H9 (cell line): ENCODE measurements around the gene IL17REL. TPM values are rescaled to one million over a fixed set of nuclear protein-coding genes. Genes with fewer than 3 reads are reported as not detected.

Experiments used
- DNase-seq: peaks from one replicate; pipeline ENCODE4 v3.0.0-alpha.2; 2017
- H2AFZ ChIP-seq: one replicate; pipeline ENCODE4 v1.6.1; 2013; ENCODE audit warnings: mild to moderate bottlenecking, low read length, control low read depth, moderate library complexity
- H2AK5ac ChIP-seq: 2 replicates; pipeline ENCODE4 v1.6.1; 2013; ENCODE audit warnings: low read length, control low read depth, mixed read lengths; ENCODE audit not compliant: insufficient read length
- H2BK120ac ChIP-seq: one replicate; pipeline ENCODE4 v1.6.1; 2013; ENCODE audit warnings: low read depth, mild to moderate bottlenecking, low read length, control low read depth, inconsistent platforms; ENCODE audit not compliant: poor library complexity, severe bottlenecking
- H2BK12ac ChIP-seq: 2 replicates; pipeline ENCODE4 v1.6.1; 2013; ENCODE audit warnings: low read length, control low read depth, mixed read lengths, low read depth; ENCODE audit not compliant: insufficient read length
- H2BK15ac ChIP-seq: 2 replicates; pipeline ENCODE4 v1.6.1; 2013; ENCODE audit warnings: low read depth, low read length, control low read depth
- H2BK20ac ChIP-seq: one replicate; pipeline ENCODE4 v1.6.1; 2013; ENCODE audit warnings: low read depth, mild to moderate bottlenecking, low read length, control low read depth, inconsistent platforms; ENCODE audit not compliant: poor library complexity, severe bottlenecking
- H2BK5ac ChIP-seq: 2 replicates; pipeline ENCODE4 v1.6.1; 2013; ENCODE audit warnings: low read length, control low read depth, mixed read lengths; ENCODE audit not compliant: insufficient read length
- H3K14ac ChIP-seq: 2 replicates; pipeline ENCODE4 v1.6.1; 2013; ENCODE audit warnings: low read length, control low read depth; ENCODE audit not compliant: insufficient read depth
- H3K18ac ChIP-seq: 2 replicates; pipeline ENCODE4 v1.6.1; 2013; ENCODE audit warnings: low read depth, mild to moderate bottlenecking, mixed read lengths, low read length, control low read depth; ENCODE audit not compliant: insufficient read length
- H3K23ac ChIP-seq: 2 replicates; pipeline ENCODE4 v1.6.1; 2013; ENCODE audit warnings: low read length, control low read depth, mixed read lengths, low read depth; ENCODE audit not compliant: insufficient read length
- H3K23me2 ChIP-seq: 2 replicates; pipeline ENCODE4 v1.6.1; 2013; ENCODE audit warnings: low read depth, mild to moderate bottlenecking, mixed read lengths, low read length, control low read depth; ENCODE audit not compliant: insufficient read length, poor library complexity, severe bottlenecking
- H3K27ac ChIP-seq: 2 replicates; pipeline ENCODE4 v1.5.1; 2013; ENCODE audit warnings: low read length, control low read depth, mixed read lengths, low read depth; ENCODE audit not compliant: insufficient read length
- H3K27me3 ChIP-seq: 2 replicates; pipeline ENCODE4 v1.6.1; 2013; ENCODE audit warnings: low read length, control low read depth, inconsistent platforms; ENCODE audit not compliant: insufficient read depth
- H3K4ac ChIP-seq: 2 replicates; pipeline ENCODE4 v1.6.1; 2013; ENCODE audit warnings: low read depth, mild to moderate bottlenecking, control low read depth, inconsistent platforms, low read length, moderate library complexity
- H3K4me1 ChIP-seq: 2 replicates; pipeline ENCODE4 v1.6.1; 2013; ENCODE audit warnings: low read length, control low read depth, inconsistent platforms; ENCODE audit not compliant: insufficient read depth
- H3K4me2 ChIP-seq: 2 replicates; pipeline ENCODE4 v1.6.1; 2013; ENCODE audit warnings: low read length, control low read depth, mixed read lengths; ENCODE audit not compliant: insufficient read length, insufficient read depth
- H3K56ac ChIP-seq: 2 replicates; pipeline ENCODE4 v1.6.1; 2013; ENCODE audit warnings: low read depth, mild to moderate bottlenecking, mixed read lengths, low read length, control low read depth; ENCODE audit not compliant: insufficient read length
- H3K79me1 ChIP-seq: 2 replicates; pipeline ENCODE4 v1.6.1; 2013; ENCODE audit warnings: low read depth, mild to moderate bottlenecking, moderate library complexity, low read length, control low read depth, inconsistent platforms; ENCODE audit not compliant: insufficient read depth, poor library complexity, severe bottlenecking
- H3K79me2 ChIP-seq: 2 replicates; pipeline ENCODE4 v1.6.1; 2013; ENCODE audit warnings: low read length, control low read depth, inconsistent platforms; ENCODE audit not compliant: insufficient read depth
- H3K9ac ChIP-seq: 2 replicates; pipeline ENCODE4 v1.6.1; 2013; ENCODE audit warnings: low read length, control low read depth, mixed read lengths; ENCODE audit not compliant: insufficient read length; ENCODE audit errors: extremely low read depth
- H3K9me3 ChIP-seq: one replicate; pipeline ENCODE4 v1.6.1; 2013; ENCODE audit warnings: low read depth, low read length, inconsistent platforms; ENCODE audit not compliant: control insufficient read depth
- H3T11ph ChIP-seq: one replicate; pipeline ENCODE4 v1.6.1; 2013; ENCODE audit warnings: mild to moderate bottlenecking, low read length, control low read depth, inconsistent platforms
- H4K20me1 ChIP-seq: one replicate; pipeline ENCODE4 v1.6.1; 2013; ENCODE audit not compliant: control insufficient read depth, insufficient read length, insufficient read depth
- H4K5ac ChIP-seq: 2 replicates; pipeline ENCODE4 v1.6.1; 2013; ENCODE audit warnings: low read depth, mild to moderate bottlenecking, mixed read lengths, low read length, control low read depth; ENCODE audit not compliant: insufficient read length
- H4K8ac ChIP-seq: replicated peaks from 2 replicates; pipeline ENCODE4 v1.6.1; 2013; ENCODE audit warnings: low read length, control low read depth, mixed read lengths, low read depth; ENCODE audit not compliant: insufficient read length
- H4K91ac ChIP-seq: 2 replicates; pipeline ENCODE4 v1.6.1; 2013; ENCODE audit warnings: low read depth, mild to moderate bottlenecking, moderate library complexity, mixed read lengths, low read length, control low read depth; ENCODE audit not compliant: insufficient read length
- H3K27ac Mint-ChIP-seq, 3 experiments: 2 replicates in 2 of 3; 3 replicates in 1 of 3; pipeline ENCODE4 v1.8.0; 2020 to 2021; ENCODE audit warnings: mixed read lengths in 3 of 3, mild to moderate bottlenecking in 1 of 3, moderate library complexity in 1 of 3
- H3K27me3 Mint-ChIP-seq: 2 replicates; pipeline ENCODE4 v1.8.0; 2021; ENCODE audit warnings: low read depth, mild to moderate bottlenecking, moderate library complexity, mixed read lengths
- H3K36me3 Mint-ChIP-seq, 3 experiments: 2 replicates in 2 of 3; 3 replicates in 1 of 3; pipeline ENCODE4 v1.8.0; 2020 to 2021; ENCODE audit warnings: low read depth in 3 of 3, mixed read lengths in 3 of 3; ENCODE audit not compliant: insufficient read depth in 1 of 3
- H3K4me1 Mint-ChIP-seq, 2 experiments: 2 replicates each; pipeline ENCODE4 v1.8.0; 2020; ENCODE audit warnings: mixed read lengths in 2 of 2
- H3K4me3 Mint-ChIP-seq, 2 experiments: 2 replicates in 1 of 2; 3 replicates in 1 of 2; pipeline ENCODE4 v1.8.0; 2020 to 2021; ENCODE audit warnings: mild to moderate bottlenecking in 2 of 2, mixed read lengths in 2 of 2, moderate library complexity in 1 of 2
- H3K9me3 Mint-ChIP-seq, 2 experiments: 2 replicates in 1 of 2; 3 replicates in 1 of 2; pipeline ENCODE4 v1.8.0; 2020; ENCODE audit warnings: mild to moderate bottlenecking in 2 of 2, mixed read lengths in 2 of 2, moderate library complexity in 1 of 2
- CTCF ChIP-seq: fragments of 200-600 bp; sonication (generic); conservative IDR thresholded peaks from 3 replicates; pipeline ENCODE4 v1.8.0; 2021; ENCODE audit warnings: antibody characterized with exemption, mild to moderate bottlenecking
- WGBS: extraction: QIAGEN DNeasy Blood & Tissue Kit; methylation state at CpG from one replicate; pipeline ENCODE4 v1.1.7; 2013; ENCODE audit warnings: missing lambda C conversion rate, low lambda C conversion rate, mixed read lengths; ENCODE audit not compliant: insufficient read length; ENCODE audit errors: extremely low coverage; 5-methylcytosine and 5-hydroxymethylcytosine counted together
- total RNA-seq: library from RNA; stranded (reverse); gene quantifications from 2 replicates; pipeline ENCODE4 v1.2.1, GENCODE V29; 2021

The IL17REL gene
- total RNA-seq, 1 experiment from 2014 or later = 0.20 TPM

GRCh38 chr22:50002791-50003190, 9.8 kb downstream of the IL17REL start:
- H3K9me3 Mint-ChIP-seq = no peaks in the 10 kb centered on the region; a peak in 2 of 5 replicates
- Histone ChIP-seq H3K27me3 (peaks cover 9% of the 10 kb centered on the region; the same call in 1 of the 2 replicates), H3K9ac (no peak overlapping the region), H3K4ac (no peak overlapping the region), H3K23ac (no peak overlapping the region), H2BK120ac (no peak overlapping the region), H3K23me2 (peaks cover 4% of the 10 kb centered on the region), H3K9me3 (no peaks in the 10 kb centered on the region), H3K27ac (no peak overlapping the region), H3K4me2 (no peak overlapping the region), H4K8ac (no peak overlapping the region), H4K5ac (no peak overlapping the region), H3T11ph (no peak overlapping the region), H3K4me1 (no peaks in the 10 kb centered on the region), H4K20me1 (no peaks in the 10 kb centered on the region), H2AK5ac (no peak overlapping the region), H2AFZ (no peak overlapping the region), H2BK15ac (no peak overlapping the region), H2BK12ac (no peak overlapping the region), H4K91ac (no peak overlapping the region), H3K79me1 (no peaks in the 10 kb centered on the region), H2BK5ac (no peak overlapping the region), H2BK20ac (no peak overlapping the region), H3K79me2 (no peaks in the 10 kb centered on the region), H3K56ac (no peak overlapping the region), H3K14ac (no peak overlapping the region), H3K18ac (no peak overlapping the region)
- no peak overlapping the region for H3K4me3 Mint-ChIP-seq
- H3K27me3 Mint-ChIP-seq = peaks cover 32% of the 10 kb centered on the region
- no peak for DNase-seq
- WGBS = no CpG with 5 or more reads among the region's 7 CpGs
- H3K36me3 Mint-ChIP-seq = no peaks in the 10 kb centered on the region; a peak in 1 of 7 replicates
- TF ChIP-seq CTCF = no peak
- H3K4me1 Mint-ChIP-seq = peaks cover 11 to 21% of the 10 kb centered on the region in 2 experiments; a peak in 3 of 4 replicates
- no peak overlapping the region for H3K27ac Mint-ChIP-seq
